A549 (cell line): ENCODE data around the gene DSG2.

Experiments used
- MAFK ChIP-seq: fragments of 450-650 bp; IDR thresholded peaks from 2 replicates; pipeline ENCODE4 v1.6.1; 2014; ENCODE audit not compliant: partially characterized antibody
- POLR2A ChIP-seq: IDR thresholded peaks from 2 replicates; pipeline ENCODE4 v1.6.1; 2012; ENCODE audit warnings: mild to moderate bottlenecking, low read length

DNA sequence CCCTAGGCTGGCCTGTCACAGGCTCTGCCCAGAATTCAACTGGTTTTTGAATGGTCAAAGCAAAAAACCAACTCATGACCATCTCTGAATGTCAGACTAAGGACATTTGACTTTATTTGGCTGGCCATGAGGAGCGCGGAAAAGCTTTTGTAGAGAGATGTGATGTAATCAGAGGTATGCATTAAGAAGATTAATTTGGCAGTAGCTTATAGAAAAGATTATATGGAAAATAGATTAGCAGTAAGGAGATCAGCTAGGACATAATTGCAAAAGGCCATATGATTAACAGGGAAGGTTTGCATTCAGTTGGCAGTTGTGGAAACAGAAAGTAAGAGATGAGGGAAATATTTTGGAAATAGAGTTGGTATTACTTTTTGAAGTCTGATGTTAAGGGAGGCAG is 81.4 kb downstream of the DSG2 start:
- TF ChIP-seq POLR2A (no peak), MAFK (no peak)
